Ascending aorta (tissue), 2 donors: Measurements from ENCODE around the gene CLDN7. TPM values are rescaled to one million over a fixed set of nuclear protein-coding genes. Genes with fewer than 3 reads are reported as not detected.

Source experiments
- DNase-seq, 2 donors: peaks; one replicate each; pipeline ENCODE4 v3.0.0-alpha.2; 2019; ENCODE audit warnings: low spot score in 2 of 2
- H3K27ac ChIP-seq, 2 donors: fragments of 200-600 bp; sonication (generic); one replicate each; pipeline ENCODE4 v1.5.1; 2016 to 2017; ENCODE audit warnings: mild to moderate bottlenecking in 1 of 2
- H3K27me3 ChIP-seq: fragments of 200-600 bp; sonication (generic); one replicate; pipeline ENCODE4 v1.5.1; 2017
- H3K36me3 ChIP-seq, 2 donors: fragments of 200-600 bp; sonication (generic); one replicate each; pipeline ENCODE4 v1.5.1; 2016
- H3K4me1 ChIP-seq, 2 donors: fragments of 200-600 bp; sonication (generic); one replicate each; pipeline ENCODE4 v1.5.1; 2016 to 2017; ENCODE audit warnings: mild to moderate bottlenecking in 1 of 2
- H3K4me3 ChIP-seq, 2 donors: fragments of 200-600 bp; sonication (generic); one replicate each; pipeline ENCODE4 v1.5.1; 2016 to 2017; ENCODE audit warnings: mild to moderate bottlenecking in 1 of 2
- H3K9me3 ChIP-seq, 2 donors: fragments of 200-600 bp; sonication (generic); one replicate each; pipeline ENCODE4 v1.5.1; 2016
- intact Hi-C: fragments of 100-400 bp; cut with DNase I; formaldehyde crosslinking; loops from one replicate; pipeline ENCODE4 v1.15.1; 2023
- total RNA-seq: library from RNA; depleted of rRNA; stranded (reverse); fragments of >200 nt; gene quantifications from one replicate; pipeline ENCODE4 v1.1.0, GENCODE V29; 2016
- TF ChIP-seq, protein P1 (sequence below), 3 experiments: fragments of 200-600 bp in 2 of 3; fragments of 450-650 bp in 1 of 3; sonication (generic) in 2 of 3; IDR thresholded peaks; one replicate each; pipeline ENCODE4 v1.5.1; 2016 to 2019; ENCODE audit warnings: antibody characterized with exemption in 3 of 3, mild to moderate bottlenecking in 1 of 3, moderate library complexity in 1 of 3

The CLDN7 gene
- total RNA-seq, 1 donor from 2014 or later, result not detected

DNA sequence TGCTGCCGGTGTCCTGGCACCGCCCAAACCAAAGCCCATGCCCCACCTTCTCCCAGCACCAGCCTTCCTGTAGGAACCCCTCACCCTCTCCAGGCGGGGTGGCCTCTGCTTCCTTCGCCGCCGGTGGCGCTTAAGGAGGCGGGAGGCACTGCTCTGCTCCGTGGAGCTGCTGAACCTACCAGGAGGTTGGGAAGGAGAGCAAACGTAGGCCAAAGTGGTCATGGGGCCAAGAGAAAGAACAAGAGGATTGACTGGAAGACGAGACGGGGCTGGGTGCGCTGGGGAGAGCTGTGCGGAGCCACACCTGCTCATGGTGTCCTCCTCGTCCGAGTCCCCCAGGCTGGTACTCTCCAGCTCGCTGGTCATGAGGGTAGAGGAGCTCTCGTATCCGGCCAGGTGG, 32.8 kb downstream of the CLDN7 start:
- H3K4me3 ChIP-seq, result no peak overlapping the region
- H3K36me3 ChIP-seq, result peaks cover 59% of the 10 kb centered on the region in 2 donors
- H3K9me3 ChIP-seq, result no peaks in the 10 kb centered on the region
- TF ChIP-seq, protein P1, sequence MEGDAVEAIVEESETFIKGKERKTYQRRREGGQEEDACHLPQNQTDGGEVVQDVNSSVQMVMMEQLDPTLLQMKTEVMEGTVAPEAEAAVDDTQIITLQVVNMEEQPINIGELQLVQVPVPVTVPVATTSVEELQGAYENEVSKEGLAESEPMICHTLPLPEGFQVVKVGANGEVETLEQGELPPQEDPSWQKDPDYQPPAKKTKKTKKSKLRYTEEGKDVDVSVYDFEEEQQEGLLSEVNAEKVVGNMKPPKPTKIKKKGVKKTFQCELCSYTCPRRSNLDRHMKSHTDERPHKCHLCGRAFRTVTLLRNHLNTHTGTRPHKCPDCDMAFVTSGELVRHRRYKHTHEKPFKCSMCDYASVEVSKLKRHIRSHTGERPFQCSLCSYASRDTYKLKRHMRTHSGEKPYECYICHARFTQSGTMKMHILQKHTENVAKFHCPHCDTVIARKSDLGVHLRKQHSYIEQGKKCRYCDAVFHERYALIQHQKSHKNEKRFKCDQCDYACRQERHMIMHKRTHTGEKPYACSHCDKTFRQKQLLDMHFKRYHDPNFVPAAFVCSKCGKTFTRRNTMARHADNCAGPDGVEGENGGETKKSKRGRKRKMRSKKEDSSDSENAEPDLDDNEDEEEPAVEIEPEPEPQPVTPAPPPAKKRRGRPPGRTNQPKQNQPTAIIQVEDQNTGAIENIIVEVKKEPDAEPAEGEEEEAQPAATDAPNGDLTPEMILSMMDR (IDR thresholded peaks at IDR 0.05), result no peak
- DNase-seq, result no peak
- no peak overlapping the region for H3K27ac ChIP-seq
- H3K4me1 ChIP-seq, result peaks cover 4 to 12% of the 10 kb centered on the region in 2 donors
- no peaks in the 10 kb centered on the region for H3K27me3 ChIP-seq
- intact Hi-C loops, result no loop called here

DNA sequence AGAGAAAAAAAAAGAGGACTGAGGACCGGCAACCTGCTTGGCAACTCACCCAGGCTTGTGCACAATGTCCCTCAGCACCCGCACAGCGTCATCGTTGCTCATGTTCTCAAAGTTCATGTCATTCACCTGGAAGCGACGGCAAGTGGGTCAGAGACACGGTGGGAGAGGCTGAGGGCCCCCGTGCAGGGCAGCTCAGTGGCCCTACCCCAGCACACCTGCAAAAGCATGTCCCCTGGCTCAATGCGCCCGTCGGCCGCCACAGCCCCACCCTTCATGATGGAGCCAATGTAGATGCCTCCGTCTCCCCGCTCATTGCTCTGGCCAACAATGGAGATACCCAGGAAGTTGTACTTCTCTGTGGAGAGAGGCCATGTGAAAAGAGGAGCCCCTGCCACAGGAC, 33.4 kb downstream of the CLDN7 start:
- Histone ChIP-seq H3K27me3 (no peaks in the 10 kb centered on the region), H3K27ac (no peak overlapping the region), H3K36me3 (peaks cover 65% of the 10 kb centered on the region in 2 donors), H3K4me1 (peaks cover 4 to 12% of the 10 kb centered on the region in 2 donors), H3K9me3 (no peaks in the 10 kb centered on the region), H3K4me3 (no peak overlapping the region)
- intact Hi-C loops, result no loop called here
- TF ChIP-seq, protein P1 (IDR thresholded peaks at IDR 0.05), result no peak
- no peak for DNase-seq

DNA sequence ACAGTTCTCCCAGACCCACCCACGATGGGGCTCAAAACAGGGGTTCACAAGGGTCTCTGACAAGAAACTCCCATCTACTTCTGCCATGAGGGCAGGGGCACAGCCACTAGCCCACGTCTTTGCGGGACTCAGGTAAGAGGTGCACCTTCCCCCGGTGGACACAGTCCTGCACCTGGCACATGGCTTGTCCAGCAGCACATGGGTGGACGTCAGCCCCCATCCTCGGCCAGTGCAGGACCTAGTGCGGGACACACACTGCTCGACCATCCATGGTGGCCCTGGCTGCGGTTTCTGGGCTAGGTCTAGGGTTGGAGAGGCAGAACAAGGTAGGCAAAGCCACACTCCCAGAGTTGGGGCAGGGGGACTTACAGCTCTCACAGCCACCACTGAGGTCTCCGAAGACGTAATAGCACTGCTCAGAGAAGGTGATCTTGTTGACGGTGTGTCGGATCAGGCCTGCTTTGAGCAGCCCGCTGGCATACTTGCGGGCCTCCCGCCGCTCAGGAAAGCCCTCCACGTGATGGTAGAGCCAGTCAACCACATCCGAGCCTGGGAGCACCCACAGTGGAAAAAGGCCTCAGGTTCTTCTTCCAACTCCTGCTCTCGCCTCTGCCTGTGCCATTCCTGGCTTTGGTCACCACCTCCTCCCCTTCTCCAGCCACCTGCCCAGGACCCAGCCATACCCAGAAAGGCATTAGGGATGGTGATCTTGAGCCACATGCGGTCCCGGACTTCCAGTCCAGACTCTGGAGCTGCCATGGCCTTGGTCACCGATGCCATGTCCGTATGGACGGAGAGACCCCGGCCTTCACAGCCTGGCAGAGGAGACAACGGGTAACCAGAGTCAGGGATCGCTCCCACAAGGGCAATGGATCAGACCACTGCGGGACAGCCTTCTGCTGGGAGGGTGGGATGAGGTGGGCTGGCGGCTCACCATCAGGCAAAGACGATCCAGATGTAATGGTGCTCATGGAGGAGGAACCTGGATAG, 35.3 kb downstream of the CLDN7 start:
- intact Hi-C loops, result no loop called here
- no peak overlapping the region for H3K4me3 ChIP-seq
- H3K27ac ChIP-seq, result no peak overlapping the region
- TF ChIP-seq, protein P1 (IDR thresholded peaks at IDR 0.05), result no peak
- no peak for DNase-seq
- H3K4me1 ChIP-seq, result no peaks in the 10 kb centered on the region
- H3K9me3 ChIP-seq, result no peaks in the 10 kb centered on the region
- H3K36me3 ChIP-seq, result peaks cover 84% of the 10 kb centered on the region in 2 donors
- H3K27me3 ChIP-seq, result no peaks in the 10 kb centered on the region

DNA sequence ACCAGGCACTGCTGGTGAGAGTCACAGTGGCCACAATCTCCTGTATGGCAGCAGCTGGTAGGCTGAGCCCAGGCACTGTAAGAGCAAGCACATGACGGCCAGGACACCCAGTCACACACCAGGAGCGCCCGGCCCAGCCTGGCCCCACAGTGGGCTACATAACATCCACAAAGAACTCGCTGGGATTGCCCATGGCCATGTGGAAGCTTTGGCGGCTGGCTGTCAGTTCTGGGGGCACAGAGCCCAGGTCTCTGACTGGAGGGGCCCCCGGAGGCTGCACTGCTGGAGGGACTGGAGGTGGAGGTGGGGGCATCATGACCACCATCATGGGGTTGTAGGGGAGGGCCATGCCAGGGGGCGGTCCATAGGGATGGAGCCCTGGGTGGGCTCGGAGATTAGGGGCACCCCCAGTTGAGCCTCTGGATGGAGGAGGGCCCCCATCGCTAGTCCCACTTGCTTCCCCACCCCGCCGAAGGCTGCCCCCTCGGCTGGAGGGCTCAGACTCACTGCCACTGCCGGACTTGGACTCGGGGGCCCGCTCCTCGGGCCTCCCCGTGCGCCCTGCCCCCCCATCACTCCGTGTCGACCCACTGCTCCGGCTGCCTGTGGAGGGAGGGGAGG, 36.5 kb downstream of the CLDN7 start:
- intact Hi-C loops, result no loop called here
- TF ChIP-seq, protein P1 (IDR thresholded peaks at IDR 0.05), result no peak
- Histone ChIP-seq H3K27me3 (no peaks in the 10 kb centered on the region), H3K4me3 (no peak overlapping the region), H3K36me3 (peaks cover 85 to 86% of the 10 kb centered on the region in 2 donors), H3K4me1 (peaks cover 2 to 10% of the 10 kb centered on the region in 2 donors), H3K27ac (no peak overlapping the region), H3K9me3 (no peaks in the 10 kb centered on the region)
- no peak for DNase-seq

DNA sequence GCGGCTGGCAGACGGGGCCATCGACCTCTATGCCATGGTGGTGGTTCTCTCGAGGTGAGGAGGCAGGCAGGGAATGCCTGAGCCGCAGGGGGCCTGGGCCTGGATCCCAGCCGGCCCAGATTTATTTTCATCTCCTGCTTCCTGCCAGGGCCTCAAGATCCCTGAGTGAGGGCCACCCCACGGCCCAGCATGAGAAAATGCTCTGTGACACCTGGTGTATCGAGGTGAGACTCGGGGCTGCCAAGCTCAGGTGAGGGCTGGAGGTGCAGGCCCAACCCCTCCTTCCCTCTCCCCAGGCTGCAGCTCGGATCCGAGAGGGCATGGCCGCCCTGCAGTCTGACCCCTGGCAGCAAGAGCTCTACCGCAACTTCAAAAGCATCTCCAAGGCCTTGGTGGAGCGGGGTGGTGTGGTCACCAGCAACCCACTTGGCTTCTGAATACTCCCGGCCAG, 37.6 kb downstream of the CLDN7 start:
- Histone ChIP-seq H3K9me3 (no peaks in the 10 kb centered on the region), H3K27me3 (no peaks in the 10 kb centered on the region), H3K36me3 (peaks cover 76 to 77% of the 10 kb centered on the region in 2 donors), H3K4me3 (no peak overlapping the region), H3K4me1 (peaks cover 2 to 13% of the 10 kb centered on the region in 2 donors), H3K27ac (no peak overlapping the region)
- intact Hi-C loops, result no loop called here
- TF ChIP-seq, protein P1 (IDR thresholded peaks at IDR 0.05), result no peak
- DNase-seq, result no peak
